ENCODE data around the gene WDR47.

DNA sequence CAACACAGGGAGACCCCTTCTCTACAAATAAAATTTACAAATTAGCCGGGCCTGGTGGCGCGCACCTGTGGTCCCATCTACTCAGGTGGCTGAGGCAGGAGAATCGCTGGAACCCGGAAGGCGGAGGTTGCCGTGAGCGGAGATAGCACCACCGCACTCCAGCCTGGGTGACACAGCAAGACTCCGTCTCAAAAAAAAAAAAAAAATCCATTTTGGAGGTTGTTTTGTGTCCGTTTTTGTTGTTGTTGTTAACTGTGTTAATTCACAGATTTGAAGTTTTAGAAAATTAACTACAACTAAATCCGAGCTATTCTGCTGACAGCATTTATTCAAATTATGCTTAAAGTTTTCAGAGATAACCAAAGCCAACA is 79.2 kb downstream of the WDR47 start:
- TF ChIP-seq MAX (IDR thresholded peaks at IDR 0.05), result no peak
- TF ChIP-seq EP300 (IDR thresholded peaks at IDR 0.05; ENCODE audit: borderline replicate concordance), result 0 out of 2 replicates have a peak, but pooled peaks have one; percentile 2
- TF ChIP-seq RAD21 (IDR thresholded peaks at IDR 0.05; ENCODE audit: low read depth), result no peak
- no peak for TF ChIP-seq TAF1 (IDR thresholded peaks at IDR 0.05; ENCODE audit: low read depth)
- TF ChIP-seq CEBPB (IDR thresholded peaks at IDR 0.05), result no peak
- no peak for TF ChIP-seq YY1 (IDR thresholded peaks at IDR 0.05; ENCODE audit: low read depth)
- no peak for TF ChIP-seq CREB1 (IDR thresholded peaks at IDR 0.05; ENCODE audit: low read depth)
- no peak for TF ChIP-seq ZBTB7A (IDR thresholded peaks at IDR 0.05; ENCODE audit: low read depth)
- TF ChIP-seq REST (IDR thresholded peaks at IDR 0.05; ENCODE audit: low read depth), result no peak
- TF ChIP-seq FOXM1 (IDR thresholded peaks at IDR 0.05; ENCODE audit: borderline replicate concordance, low read depth), result no peak
- no peak for TF ChIP-seq TCF12 (IDR thresholded peaks at IDR 0.05; ENCODE audit: low read depth)
- TF ChIP-seq EGR1 (IDR thresholded peaks at IDR 0.05), result no peak
- no peak for TF ChIP-seq NFIC (IDR thresholded peaks at IDR 0.05)
